ENCODE results near the gene POMT2. TPM values are rescaled to one million over a fixed set of nuclear protein-coding genes. Genes with fewer than 3 reads are reported as not detected.

POMT2 gene
- total RNA-seq, 2 donors from 2014 or later = 9.7 to 11.5 TPM

DNA sequence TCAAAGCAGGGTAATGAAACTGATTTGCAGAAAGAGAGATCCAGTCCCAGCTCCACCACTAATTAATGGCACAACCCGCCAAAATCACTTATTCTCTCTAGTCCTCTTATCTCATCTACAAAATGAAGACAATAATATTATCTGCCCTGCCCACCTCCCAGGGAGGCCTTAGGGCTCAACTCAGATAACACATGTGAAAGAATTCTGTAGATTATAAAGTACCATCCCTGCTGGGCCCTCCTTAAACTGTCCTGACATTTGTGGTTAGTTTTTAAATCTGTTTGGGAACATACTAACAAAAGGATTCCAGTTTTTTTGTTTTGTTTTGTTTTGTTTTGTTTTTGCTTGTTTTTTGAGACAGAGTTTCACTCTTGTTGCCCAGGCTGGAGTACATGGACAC lies 7.3 kb downstream of the POMT2 start:
- no peak overlapping the region for H3K4me3 ChIP-seq
- peaks cover 0 to 42% of the 10 kb centered on the region in 2 donors for H3K4me1 ChIP-seq
- H3K36me3 ChIP-seq = no peaks in the 10 kb centered on the region
- no peaks in the 10 kb centered on the region for H3K9me3 ChIP-seq
- DNase-seq (ENCODE audit: low spot score) = no peak
- TF ChIP-seq, protein P1, sequence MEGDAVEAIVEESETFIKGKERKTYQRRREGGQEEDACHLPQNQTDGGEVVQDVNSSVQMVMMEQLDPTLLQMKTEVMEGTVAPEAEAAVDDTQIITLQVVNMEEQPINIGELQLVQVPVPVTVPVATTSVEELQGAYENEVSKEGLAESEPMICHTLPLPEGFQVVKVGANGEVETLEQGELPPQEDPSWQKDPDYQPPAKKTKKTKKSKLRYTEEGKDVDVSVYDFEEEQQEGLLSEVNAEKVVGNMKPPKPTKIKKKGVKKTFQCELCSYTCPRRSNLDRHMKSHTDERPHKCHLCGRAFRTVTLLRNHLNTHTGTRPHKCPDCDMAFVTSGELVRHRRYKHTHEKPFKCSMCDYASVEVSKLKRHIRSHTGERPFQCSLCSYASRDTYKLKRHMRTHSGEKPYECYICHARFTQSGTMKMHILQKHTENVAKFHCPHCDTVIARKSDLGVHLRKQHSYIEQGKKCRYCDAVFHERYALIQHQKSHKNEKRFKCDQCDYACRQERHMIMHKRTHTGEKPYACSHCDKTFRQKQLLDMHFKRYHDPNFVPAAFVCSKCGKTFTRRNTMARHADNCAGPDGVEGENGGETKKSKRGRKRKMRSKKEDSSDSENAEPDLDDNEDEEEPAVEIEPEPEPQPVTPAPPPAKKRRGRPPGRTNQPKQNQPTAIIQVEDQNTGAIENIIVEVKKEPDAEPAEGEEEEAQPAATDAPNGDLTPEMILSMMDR (IDR thresholded peaks at IDR 0.05) = no peak
- no peaks in the 10 kb centered on the region for H3K27me3 ChIP-seq
- H3K27ac ChIP-seq = no peak overlapping the region

DNA sequence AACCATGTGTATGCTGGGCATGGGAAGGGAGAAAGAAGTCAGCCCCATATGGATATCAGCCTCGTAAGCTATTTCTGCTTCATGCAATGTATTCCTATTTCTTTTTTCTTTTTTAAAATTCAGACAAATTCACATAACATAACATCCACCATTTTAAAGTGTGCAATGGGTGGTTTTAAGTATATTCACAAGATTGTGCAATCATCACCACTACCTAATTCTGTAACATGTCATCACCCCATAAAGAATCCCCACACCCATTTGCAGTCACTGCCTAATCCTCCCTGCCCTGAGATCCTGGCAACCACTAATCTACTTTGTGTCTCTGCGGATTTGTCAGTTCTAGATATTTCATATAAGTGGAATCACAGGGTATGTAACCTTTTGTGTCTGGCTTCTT lies 9.5 kb downstream of the POMT2 start:
- Histone ChIP-seq H3K36me3 (no peaks in the 10 kb centered on the region), H3K27me3 (no peaks in the 10 kb centered on the region), H3K9me3 (no peaks in the 10 kb centered on the region), H3K27ac (no peak overlapping the region), H3K4me1 (peaks cover 0 to 43% of the 10 kb centered on the region in 2 donors), H3K4me3 (no peak overlapping the region)
- TF ChIP-seq, protein P1 (IDR thresholded peaks at IDR 0.05) = no peak
- DNase-seq (ENCODE audit: low spot score) = no peak

DNA sequence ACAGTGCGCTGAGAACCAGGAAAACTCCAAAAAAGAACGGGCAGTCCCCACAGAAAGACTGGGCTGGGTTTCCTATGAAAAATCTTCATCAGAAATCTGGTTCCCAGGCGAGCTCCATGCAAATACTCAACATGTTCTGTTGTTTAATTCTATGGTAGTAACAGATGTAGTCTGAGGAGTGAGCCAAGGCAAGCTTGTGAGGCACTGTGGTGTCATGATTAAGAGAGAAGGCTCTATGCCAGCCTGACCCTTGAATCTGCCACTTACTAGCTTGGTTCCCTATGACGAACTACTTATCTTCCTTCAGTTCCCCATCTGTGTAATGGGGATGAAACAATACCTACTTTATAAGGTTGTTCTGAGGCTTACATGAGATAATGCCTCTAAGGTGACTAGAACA lies 10.7 kb downstream of the POMT2 start:
- H3K27ac ChIP-seq = no peak overlapping the region
- H3K4me1 ChIP-seq = peaks cover 0 to 34% of the 10 kb centered on the region in 2 donors
- H3K9me3 ChIP-seq = no peaks in the 10 kb centered on the region
- H3K4me3 ChIP-seq = no peak overlapping the region
- TF ChIP-seq, protein P1 (IDR thresholded peaks at IDR 0.05) = no peak
- H3K36me3 ChIP-seq = no peaks in the 10 kb centered on the region
- DNase-seq (ENCODE audit: low spot score) = no peak
- H3K27me3 ChIP-seq = no peaks in the 10 kb centered on the region

DNA sequence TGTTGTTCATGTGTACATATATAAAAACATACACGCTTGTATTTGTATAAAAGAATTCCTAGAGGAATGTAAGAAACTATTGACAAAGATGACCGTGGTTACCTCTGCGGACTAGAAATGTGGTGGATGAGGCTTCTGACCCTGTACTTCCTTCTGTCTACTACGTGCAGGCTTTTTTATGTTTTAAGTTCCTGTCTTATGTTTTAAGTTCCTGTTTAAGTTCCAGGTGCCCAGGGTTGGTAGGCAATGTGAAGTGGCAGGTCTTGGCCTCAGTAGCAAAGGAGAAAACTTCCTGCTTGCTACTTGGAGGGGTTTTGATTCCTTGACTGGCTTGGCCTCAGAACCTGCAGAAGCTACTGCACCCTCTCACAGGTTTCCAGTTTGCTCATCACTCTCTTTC lies 11.6 kb downstream of the POMT2 start:
- H3K4me1 ChIP-seq = peaks cover 0 to 25% of the 10 kb centered on the region in 2 donors
- TF ChIP-seq, protein P1 (IDR thresholded peaks at IDR 0.05) = no peak

DNA sequence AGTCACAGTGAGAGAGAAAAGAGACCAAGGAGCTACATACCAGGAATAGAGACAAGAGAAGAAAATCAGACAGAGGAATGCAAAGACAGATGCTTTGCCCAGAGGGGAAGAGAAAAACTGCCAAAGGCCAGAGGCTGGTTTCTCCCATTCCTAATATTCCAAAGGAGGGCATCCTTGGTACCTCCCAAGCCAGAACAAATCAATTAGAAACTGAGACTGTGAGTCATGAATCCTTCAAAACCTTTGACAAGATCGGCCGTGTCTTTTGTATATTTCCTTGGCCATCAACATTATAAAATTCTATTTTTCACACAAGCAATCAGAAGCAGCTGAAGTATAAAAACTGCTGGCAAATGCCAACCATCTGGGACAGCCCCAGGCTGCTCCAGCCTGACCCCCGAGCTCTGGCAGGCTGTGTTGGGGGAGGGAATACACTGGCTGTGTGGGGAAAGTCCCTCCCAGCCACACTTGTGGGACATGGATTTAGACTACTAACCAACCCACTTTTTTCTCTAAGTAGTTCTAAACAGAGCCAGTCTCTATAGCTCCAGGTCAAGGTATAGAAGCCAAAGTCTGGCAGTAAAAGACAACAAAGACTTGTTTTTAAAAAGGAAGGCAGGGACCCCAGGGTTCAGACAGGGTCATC lies 13.7 kb downstream of the POMT2 start:
- H3K9me3 ChIP-seq = no peaks in the 10 kb centered on the region
- TF ChIP-seq, protein P1 (IDR thresholded peaks at IDR 0.05) = no peak
- H3K36me3 ChIP-seq = peaks cover 4% of the 10 kb centered on the region
- no peak overlapping the region for H3K4me3 ChIP-seq
- no peak for DNase-seq (ENCODE audit: low spot score)
- peaks cover 0 to 14% of the 10 kb centered on the region in 2 donors for H3K4me1 ChIP-seq
- no peaks in the 10 kb centered on the region for H3K27me3 ChIP-seq
- H3K27ac ChIP-seq = peak overlapping the region; percentile 8 to 48

More for the DNA sequence above, 11.6 kb downstream of the POMT2 start:
- H3K36me3 ChIP-seq = peaks cover 4% of the 10 kb centered on the region
- H3K27ac ChIP-seq = no peak overlapping the region
- no peaks in the 10 kb centered on the region for H3K27me3 ChIP-seq
- no peak for DNase-seq (ENCODE audit: low spot score)
- no peaks in the 10 kb centered on the region for H3K9me3 ChIP-seq
- H3K4me3 ChIP-seq = no peak overlapping the region

DNA sequence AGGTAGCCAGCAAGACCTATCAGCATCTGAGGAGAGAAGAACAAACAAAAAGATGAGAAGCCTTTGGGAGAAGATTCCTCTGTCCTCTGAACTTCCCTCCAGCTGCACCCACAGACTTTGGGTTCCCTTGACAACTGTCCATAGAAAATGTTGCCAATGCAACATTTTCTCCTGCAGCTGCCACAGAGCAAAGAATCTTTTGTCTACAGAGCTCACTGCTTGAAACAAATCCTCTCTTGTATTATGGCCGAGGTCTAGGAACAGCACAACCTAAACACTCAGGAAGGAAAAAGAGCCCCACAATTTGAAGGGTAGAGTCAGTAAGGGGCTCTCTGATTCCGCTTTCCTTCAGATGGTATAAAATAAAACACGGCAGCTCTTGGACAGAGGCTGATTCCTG lies 14.3 kb downstream of the POMT2 start:
- Histone ChIP-seq H3K36me3 (peaks cover 4% of the 10 kb centered on the region), H3K27ac (peak overlapping the region in 1 of 2 donors; percentile 8)
- TF ChIP-seq, protein P1 (IDR thresholded peaks at IDR 0.05) = no peak

More for the DNA sequence above, 14.3 kb downstream of the POMT2 start:
- Histone ChIP-seq H3K4me1 (peaks cover 0 to 14% of the 10 kb centered on the region in 2 donors), H3K27me3 (no peaks in the 10 kb centered on the region), H3K4me3 (no peak overlapping the region), H3K9me3 (no peaks in the 10 kb centered on the region)
- no peak for DNase-seq (ENCODE audit: low spot score)

Data from right atrium auricular region (tissue), 2 donors.